K562 (cell line): ENCODE data around the gene ASB6.

Source experiments
- DEAF1 ChIP-seq: fragments of 450-650 bp; formaldehyde crosslinking; IDR thresholded peaks from 2 replicates; pipeline ENCODE4 v1.4.0; 2020; ENCODE audit warnings: mild to moderate bottlenecking, moderate library complexity
- GATA2 ChIP-seq: sonication (generic); formaldehyde crosslinking; IDR thresholded peaks from 2 replicates; pipeline ENCODE4 v1.4.0; 2020; ENCODE audit warnings: mild to moderate bottlenecking, missing genetic modification reagents
- JUN ChIP-seq, 2 experiments: sonication (generic) in 1 of 2; formaldehyde crosslinking in 1 of 2; IDR thresholded peaks; 2 replicates each; pipeline versions ENCODE4 v1.6.1 to v1.8.0; 2012 to 2022; ENCODE audit warnings: borderline replicate concordance in 2 of 2, mild to moderate bottlenecking in 2 of 2, improper control_type of control experiment in 1 of 2, low read depth in 1 of 2, low read length in 1 of 2, missing genetic modification reagents in 1 of 2
- MAX ChIP-seq: sonication (generic); formaldehyde crosslinking; IDR thresholded peaks from 2 replicates; pipeline ENCODE4 v1.9.0; 2022; ENCODE audit warnings: mild to moderate bottlenecking, missing genetic modification reagents
- NR2F6 ChIP-seq: fragments of 450-650 bp; formaldehyde crosslinking; IDR thresholded peaks from 2 replicates; pipeline ENCODE4 v1.4.0; 2020; ENCODE audit warnings: mild to moderate bottlenecking
- POLR2A ChIP-seq: fragments of 450-650 bp; conservative IDR thresholded peaks from 2 replicates; pipeline ENCODE4 v1.6.1; 2016
- RNF2 ChIP-seq: sonication (generic); IDR thresholded peaks from 2 replicates; pipeline ENCODE4 v1.6.1; 2016
- SFPQ ChIP-seq: fragments of 200-400 bp; formaldehyde crosslinking; IDR thresholded peaks from 2 replicates; pipeline ENCODE4 v1.6.1; 2017; ENCODE audit warnings: mild to moderate bottlenecking, low read depth, low read length, moderate library complexity
- U2AF1 ChIP-seq: fragments of 200-400 bp; formaldehyde crosslinking; optimal IDR thresholded peaks from 2 replicates; pipeline ENCODE3; 2017; ENCODE audit warnings: mild to moderate bottlenecking, low read depth, low read length, moderate library complexity
- ZNF766 ChIP-seq: fragments of 200-800 bp; sonication (Bioruptor generic); conservative IDR thresholded peaks from 2 replicates; pipeline ENCODE4 v1.6.1; 2016; ENCODE audit warnings: missing genetic modification characterization, missing compliant biosample characterization

- TF ChIP-seq GATA2 (CRISPR knock-in tag): no peak
- no peak for TF ChIP-seq DEAF1 (CRISPR knock-in tag)
- no peak for TF ChIP-seq NR2F6 (CRISPR knock-in tag)
- no peak for TF ChIP-seq SFPQ
- no peak for TF ChIP-seq RNF2
- TF ChIP-seq JUN (IDR thresholded peaks at IDR 0.05; ENCODE audit: borderline replicate concordance, low read depth, low read length): no peak
- TF ChIP-seq JUN (CRISPR knock-in tag; IDR thresholded peaks at IDR 0.05; ENCODE audit: borderline replicate concordance): no peak
- TF ChIP-seq MAX (CRISPR knock-in tag): no peak
- no peak for TF ChIP-seq U2AF1
- TF ChIP-seq ZNF766 (CRISPR knock-in tag): no peak
- TF ChIP-seq POLR2A: no peak
These were observed 40.4 kb upstream of the ASB6 start for GRCh38 chr9:129682381-129682780.
